ENCODE data around the gene UBE2E2. TPM values are rescaled to one million over a fixed set of nuclear protein-coding genes. Genes with fewer than 3 reads are reported as not detected.

Gene UBE2E2
- total and polyA plus RNA-seq, 2 donors (not counting 1 experiment from before 2014, with no cell fraction given), result 16.0 to 45.0 TPM

DNA sequence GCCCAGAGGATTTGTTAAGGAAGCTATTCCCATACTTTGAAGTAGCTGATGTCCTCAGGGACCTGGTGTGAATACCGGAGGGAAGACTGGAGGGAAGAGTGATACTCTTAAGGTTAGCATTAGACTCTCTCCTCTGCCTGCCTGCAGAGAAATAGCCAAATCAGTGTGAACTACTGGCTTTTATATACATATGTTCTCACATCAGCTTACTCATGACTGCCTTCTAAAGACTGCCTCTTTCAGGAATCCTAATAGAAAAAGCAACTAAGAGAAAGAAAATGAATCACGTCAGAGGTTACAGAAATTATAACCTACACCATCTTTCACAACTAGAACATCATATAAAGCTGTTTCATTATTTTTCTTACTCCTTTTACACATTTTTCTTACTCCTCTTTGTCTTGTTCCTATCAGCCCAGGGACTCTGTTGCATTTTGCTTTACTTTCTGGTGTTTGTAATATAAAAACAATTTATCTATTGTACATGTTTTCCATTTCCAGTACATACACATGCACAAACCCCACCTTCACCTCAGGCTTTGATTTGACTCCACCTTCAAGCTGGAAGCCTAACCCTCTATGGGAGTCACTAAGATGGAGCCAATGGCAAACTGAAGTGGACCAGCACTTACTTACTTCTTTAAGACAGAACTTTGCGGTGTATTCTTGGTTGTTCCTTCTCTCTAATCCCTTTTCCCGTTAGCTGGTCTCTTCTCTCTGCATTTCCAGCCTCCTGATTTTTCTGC, 345.0 kb downstream of the UBE2E2 start:
- no peaks in the 10 kb centered on the region for H3K27me3 Mint-ChIP-seq
- no peak overlapping the region for H3K27ac Mint-ChIP-seq
- TF ChIP-seq EZH2 (IDR thresholded peaks at IDR 0.05; ENCODE audit: borderline replicate concordance, insufficient read depth, low read depth, low read length, poor library complexity, severe bottlenecking), result no peak
- TF ChIP-seq, protein P1, sequence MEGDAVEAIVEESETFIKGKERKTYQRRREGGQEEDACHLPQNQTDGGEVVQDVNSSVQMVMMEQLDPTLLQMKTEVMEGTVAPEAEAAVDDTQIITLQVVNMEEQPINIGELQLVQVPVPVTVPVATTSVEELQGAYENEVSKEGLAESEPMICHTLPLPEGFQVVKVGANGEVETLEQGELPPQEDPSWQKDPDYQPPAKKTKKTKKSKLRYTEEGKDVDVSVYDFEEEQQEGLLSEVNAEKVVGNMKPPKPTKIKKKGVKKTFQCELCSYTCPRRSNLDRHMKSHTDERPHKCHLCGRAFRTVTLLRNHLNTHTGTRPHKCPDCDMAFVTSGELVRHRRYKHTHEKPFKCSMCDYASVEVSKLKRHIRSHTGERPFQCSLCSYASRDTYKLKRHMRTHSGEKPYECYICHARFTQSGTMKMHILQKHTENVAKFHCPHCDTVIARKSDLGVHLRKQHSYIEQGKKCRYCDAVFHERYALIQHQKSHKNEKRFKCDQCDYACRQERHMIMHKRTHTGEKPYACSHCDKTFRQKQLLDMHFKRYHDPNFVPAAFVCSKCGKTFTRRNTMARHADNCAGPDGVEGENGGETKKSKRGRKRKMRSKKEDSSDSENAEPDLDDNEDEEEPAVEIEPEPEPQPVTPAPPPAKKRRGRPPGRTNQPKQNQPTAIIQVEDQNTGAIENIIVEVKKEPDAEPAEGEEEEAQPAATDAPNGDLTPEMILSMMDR (IDR thresholded peaks at IDR 0.05), result no peak
- Histone ChIP-seq H3K4me3 (ENCODE audit: control extremely low read depth in 1 of 5, extremely low read depth in 1 of 5, insufficient read depth in 1 of 5, low read depth in 2 of 5, low read length in 4 of 5) (no peak overlapping the region), H3K4me2 (replicated peaks; ENCODE audit: low read depth, low read length, poor library complexity, severe bottlenecking) (no peak overlapping the region), H4K20me1 (ENCODE audit: control insufficient read depth, insufficient read depth, low read length, poor library complexity, severe bottlenecking) (no peaks in the 10 kb centered on the region), H3K9me3 (ENCODE audit: control extremely low read depth in 1 of 3, control insufficient read depth in 2 of 3, insufficient read depth in 1 of 3, low read length in 2 of 3) (no peaks in the 10 kb centered on the region), H3K27ac (ENCODE audit: low read length in 2 of 2) (no peak overlapping the region), H3K27me3 (replicated peaks in 1 of 4; ENCODE audit: control extremely low read depth in 1 of 4, control insufficient read depth in 3 of 4, insufficient read depth in 4 of 4, low read length in 3 of 4) (no peaks in the 10 kb centered on the region), H2AFZ (ENCODE audit: insufficient read depth, low read depth, low read length, poor library complexity, severe bottlenecking) (no peak overlapping the region), H3K4me1 (ENCODE audit: control insufficient read depth in 2 of 2, insufficient read depth in 2 of 2, low read length in 2 of 2) (peaks cover 0 to 4% of the 10 kb centered on the region in 2 donors), H3K79me2 (ENCODE audit: control insufficient read depth, insufficient read depth, low read length) (no peaks in the 10 kb centered on the region), H3K9ac (ENCODE audit: low read length) (no peak overlapping the region), H3K36me3 (replicated peaks in 1 of 2; ENCODE audit: control extremely low read depth in 1 of 2, control insufficient read depth in 1 of 2, extremely low read depth in 1 of 2, insufficient read depth in 2 of 2, low read length in 1 of 2) (no peaks in the 10 kb centered on the region)
- no peak overlapping the region for H3K4me3 Mint-ChIP-seq
- ChIA-PET CTCF (interaction anchor here (1.2 kb wide), 1 partner anchor 224 kb away, joined by 3 read pairs; no protein-coding TSS in a partner anchor), POLR2A (no interaction called here)
- peaks cover 2% of the 10 kb centered on the region for H3K9me3 Mint-ChIP-seq (ENCODE audit: insufficient read depth)
- DNase-seq, result no peak
- intact Hi-C loops (cut with micrococcal nuclease), result no loop called here
- H3K4me1 Mint-ChIP-seq, result peaks cover 21% of the 10 kb centered on the region
- ATAC-seq (ENCODE audit: low read depth), result no peak
- WGBS (ENCODE audit: insufficient coverage), result 79% methylated on average over 2 of the region's 4 CpGs

DNA sequence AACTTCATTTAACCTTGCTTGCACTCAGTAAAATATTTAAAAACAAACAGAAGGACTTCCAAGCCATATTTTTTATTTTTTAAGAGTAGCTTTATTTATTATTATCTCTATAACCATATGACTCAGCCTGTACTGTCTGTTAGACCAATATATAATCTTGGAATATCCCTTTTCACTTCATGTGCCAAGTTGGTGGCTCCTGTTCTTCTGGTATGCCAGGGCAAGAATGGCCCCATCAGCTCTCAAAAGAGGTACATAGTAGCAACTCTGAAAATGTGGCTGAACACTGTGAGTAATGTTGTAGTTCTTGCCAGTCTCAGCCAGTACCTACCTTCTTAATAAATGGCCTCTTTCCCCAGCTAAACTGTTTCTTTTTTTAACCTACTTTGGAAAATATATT, 345.6 kb downstream of the UBE2E2 start:
- ATAC-seq (ENCODE audit: low read depth) (no peak), DNase-seq (no peak)
- peaks cover 2% of the 10 kb centered on the region for H3K9me3 Mint-ChIP-seq (ENCODE audit: insufficient read depth)
- peaks cover 0 to 4% of the 10 kb centered on the region in 2 donors for H3K4me1 ChIP-seq (ENCODE audit: control insufficient read depth in 2 of 2, insufficient read depth in 2 of 2, low read length in 2 of 2)
- no peak overlapping the region for H3K27ac ChIP-seq (ENCODE audit: low read length in 2 of 2)
- TF ChIP-seq, protein P1 (IDR thresholded peaks at IDR 0.05), result no peak
- TF ChIP-seq EZH2 (IDR thresholded peaks at IDR 0.05; ENCODE audit: borderline replicate concordance, insufficient read depth, low read depth, low read length, poor library complexity, severe bottlenecking), result no peak
- peaks cover 23% of the 10 kb centered on the region for H3K4me1 Mint-ChIP-seq
- POLR2A ChIA-PET, result no interaction called here
- no peak overlapping the region for H3K9ac ChIP-seq (ENCODE audit: low read length)
- H4K20me1 ChIP-seq (ENCODE audit: control insufficient read depth, insufficient read depth, low read length, poor library complexity, severe bottlenecking), result no peaks in the 10 kb centered on the region
- H3K4me3 Mint-ChIP-seq, result no peak overlapping the region
- no peaks in the 10 kb centered on the region for H3K36me3 ChIP-seq (replicated peaks in 1 of 2; ENCODE audit: control extremely low read depth in 1 of 2, control insufficient read depth in 1 of 2, extremely low read depth in 1 of 2, insufficient read depth in 2 of 2, low read length in 1 of 2)
- CTCF ChIA-PET, result interaction anchor here (1.2 kb wide), 1 partner anchor 225 kb away, joined by 3 read pairs; no protein-coding TSS in a partner anchor
- intact Hi-C loops (cut with micrococcal nuclease), result no loop called here
- H3K79me2 ChIP-seq (ENCODE audit: control insufficient read depth, insufficient read depth, low read length), result no peaks in the 10 kb centered on the region
- no peaks in the 10 kb centered on the region for H3K27me3 ChIP-seq (replicated peaks in 1 of 4; ENCODE audit: control extremely low read depth in 1 of 4, control insufficient read depth in 3 of 4, insufficient read depth in 4 of 4, low read length in 3 of 4)
- H3K9me3 ChIP-seq (ENCODE audit: control extremely low read depth in 1 of 3, control insufficient read depth in 2 of 3, insufficient read depth in 1 of 3, low read length in 2 of 3), result no peaks in the 10 kb centered on the region
- H3K27ac Mint-ChIP-seq, result no peak overlapping the region
- no peak overlapping the region for H3K4me2 ChIP-seq (replicated peaks; ENCODE audit: low read depth, low read length, poor library complexity, severe bottlenecking)
- no peak overlapping the region for H2AFZ ChIP-seq (ENCODE audit: insufficient read depth, low read depth, low read length, poor library complexity, severe bottlenecking)
- H3K27me3 Mint-ChIP-seq, result no peaks in the 10 kb centered on the region
- H3K4me3 ChIP-seq (ENCODE audit: control extremely low read depth in 1 of 5, extremely low read depth in 1 of 5, insufficient read depth in 1 of 5, low read depth in 2 of 5, low read length in 4 of 5), result no peak overlapping the region

Data from B cell (primary cell).